Stomach (tissue), 4 donors: ENCODE results near the gene GPR108.

Experiments used
- CTCF ChIP-seq, 7 experiments: fragments of 450-650 bp in 4 of 7; fragments of 200-600 bp in 3 of 7; sonication (generic) in 3 of 7; IDR thresholded peaks; one replicate each; pipeline ENCODE4 v1.5.1; 2016 to 2019; ENCODE audit warnings: antibody characterized with exemption in 7 of 7, control low read depth in 2 of 7, mild to moderate bottlenecking in 1 of 7
- POLR2A ChIP-seq, 4 donors: fragments of 450-650 bp; IDR thresholded peaks; one replicate each; pipeline ENCODE4 v1.6.1; 2016; ENCODE audit warnings: antibody characterized with exemption in 4 of 4, control low read depth in 2 of 4, mild to moderate bottlenecking in 1 of 4, moderate library complexity in 1 of 4
- POLR2AphosphoS5 ChIP-seq, 3 donors: sonication (generic); formaldehyde crosslinking; IDR thresholded peaks; one replicate each; pipeline ENCODE4 v1.6.1; 2016; ENCODE audit warnings: antibody characterized with exemption in 3 of 3

GRCh38 chr19:6714749-6715555, 22.4 kb downstream of the GPR108 start:
- no peak for TF ChIP-seq POLR2A (IDR thresholded peaks at IDR 0.05)
- no peak for TF ChIP-seq CTCF (IDR thresholded peaks at IDR 0.05)
- TF ChIP-seq POLR2AphosphoS5 (IDR thresholded peaks at IDR 0.05) = no peak
